ENCODE data around the gene SUMO2.
"Not testable (repeated sequence)": the region's sequence is repeated elsewhere in the genome, so short reads cannot be mapped to it uniquely, and the experiment has no call there.

Gene SUMO2

GRCh38 chr17:75127936-75128335, 54.8 kb downstream of the SUMO2 start:
- not testable (repeated sequence) for FAIRE-seq; DNase-seq (ENCODE audit: insufficient read length, low spot score)

GRCh38 chr17:75126954-75127353, 55.8 kb downstream of the SUMO2 start:
- DNase-seq (ENCODE audit: insufficient read length, low spot score) (no peak), FAIRE-seq (no peak)

GRCh38 chr17:75125984-75126383, 56.8 kb downstream of the SUMO2 start:
- FAIRE-seq = no peak
- no peak for DNase-seq (ENCODE audit: insufficient read length, low spot score)

- FAIRE-seq (no peak), DNase-seq (ENCODE audit: insufficient read length, low spot score) (no peak)
Observed at GRCh38 chr17:75124819-75125162, 58.0 kb downstream of the SUMO2 start.

GRCh38 chr17:75124041-75124818, 58.5 kb downstream of the SUMO2 start:
- FAIRE-seq (peak; percentile 96), DNase-seq (ENCODE audit: insufficient read length, low spot score) (peak; percentile 97)

GRCh38 chr17:75118307-75118706, 64.5 kb downstream of the SUMO2 start:
- DNase-seq (ENCODE audit: insufficient read length, low spot score) (no peak), FAIRE-seq (no peak)

- FAIRE-seq = no peak
Observed at GRCh38 chr17:75116737-75117136, 66.0 kb downstream of the SUMO2 start.

More at GRCh38 chr17:75116737-75117136, 66.0 kb downstream of the SUMO2 start:
- no peak for DNase-seq (ENCODE audit: insufficient read length, low spot score)

Data from HTR-8/SVneo (cell line).